Lung (tissue), 12 donors: ENCODE data around the gene ASPA. TPM values are rescaled to one million over a fixed set of nuclear protein-coding genes. Genes with fewer than 3 reads are reported as not detected.

ENCODE experiments used
- ATAC-seq: fragments of 200-7000 bp; cut with Tn5 transposase; one replicate; pipeline ENCODE4 v1.9.1; 2020; ENCODE audit warnings: moderate number of reproducible peaks; ENCODE audit not compliant: insufficient read depth, low FRiP score
- DNase-seq, 3 donors: peaks; one replicate each; pipeline ENCODE4 v3.0.0-alpha.2; 2013 to 2017
- H3K27ac ChIP-seq, 2 donors: one replicate each; pipeline ENCODE4 v1.5.1; 2013; ENCODE audit warnings: mild to moderate bottlenecking in 2 of 2, moderate library complexity in 2 of 2, control low read depth in 1 of 2, inconsistent platforms in 1 of 2, low read depth in 1 of 2, low read length in 1 of 2
- H3K27me3 ChIP-seq, 3 donors: one replicate each; pipeline ENCODE4 v1.5.1; 2013; ENCODE audit warnings: low read length in 2 of 3; ENCODE audit not compliant: control insufficient read depth in 3 of 3, insufficient read depth in 3 of 3
- H3K36me3 ChIP-seq, 4 donors: one replicate each; pipeline ENCODE4 v1.5.1; 2013; ENCODE audit warnings: low read length in 4 of 4, mild to moderate bottlenecking in 1 of 4, moderate library complexity in 1 of 4; ENCODE audit not compliant: control insufficient read depth in 4 of 4, insufficient read depth in 4 of 4
- H3K4me1 ChIP-seq, 5 donors: one replicate each; pipeline ENCODE4 v1.5.1; 2013; ENCODE audit warnings: low read length in 5 of 5, mild to moderate bottlenecking in 2 of 5, moderate library complexity in 1 of 5; ENCODE audit not compliant: control insufficient read depth in 5 of 5, insufficient read depth in 5 of 5
- H3K4me3 ChIP-seq: one replicate; pipeline ENCODE4 v1.5.1; 2013; ENCODE audit warnings: mild to moderate bottlenecking, control low read depth, moderate library complexity
- H3K9ac ChIP-seq, 2 donors: one replicate each; pipeline ENCODE4 v1.5.1; 2013; ENCODE audit warnings: low read length in 2 of 2, control low read depth in 1 of 2; ENCODE audit not compliant: insufficient read depth in 1 of 2
- H3K9me3 ChIP-seq, 4 donors: one replicate each; pipeline ENCODE4 v1.5.1; 2013; ENCODE audit warnings: low read length in 3 of 4, mild to moderate bottlenecking in 1 of 4, moderate library complexity in 1 of 4; ENCODE audit not compliant: control insufficient read depth in 4 of 4, insufficient read depth in 3 of 4
- WGBS, 2 donors: extraction: QIAGEN DNeasy Blood & Tissue Kit; methylation state at CpG; one replicate each; pipeline ENCODE4 v1.1.7; 2013; 5-methylcytosine and 5-hydroxymethylcytosine counted together
- polyA plus RNA-seq, 2 donors: library from polyadenylated mRNA; stranded (reverse); fragments of 200-250 nt; gene quantifications; one replicate each; pipeline ENCODE4 v1.2.1, GENCODE V29; 2013
- total RNA-seq, 2 donors: library from RNA; depleted of rRNA in 1 of 2; stranded (reverse); fragments of >200 nt in 1 of 2; gene quantifications; one replicate each; pipeline ENCODE4 v1.2.1, GENCODE V29; 2014 to 2021
- TF ChIP-seq, protein P1 (sequence below): IDR thresholded peaks from 2 replicates; pipeline ENCODE4 v1.5.1; 2012; ENCODE audit warnings: mild to moderate bottlenecking; ENCODE audit errors: control extremely low read depth, extremely low read depth
- donor health status: control.
- donor health status: control.
- donor health status: Bipolar disorder and iron deficiency.
- donor health status: healthy.
- donor health status: DM: yes; HTN: yes; CAD: no.

ASPA gene
- total and polyA plus RNA-seq, 4 donors = 0.31 to 17.5 (median 1.8) TPM

GRCh38 chr17:3485481-3486068 is 9.8 kb downstream of the ASPA start:
- peaks cover 0 to 42% (median 8%) of the 10 kb centered on the region in 4 donors for H3K36me3 ChIP-seq
- ATAC-seq = no peak
- H3K4me3 ChIP-seq = no peak overlapping the region
- peaks cover 0 to 2% (median 0%) of the 10 kb centered on the region in 3 donors for H3K27me3 ChIP-seq
- DNase-seq = no peak
- WGBS, 2 donors = 79 to 82% methylated on average over 7 to 8 of the region's 8 CpGs
- H3K9ac ChIP-seq = no peak overlapping the region
- TF ChIP-seq, protein P1, sequence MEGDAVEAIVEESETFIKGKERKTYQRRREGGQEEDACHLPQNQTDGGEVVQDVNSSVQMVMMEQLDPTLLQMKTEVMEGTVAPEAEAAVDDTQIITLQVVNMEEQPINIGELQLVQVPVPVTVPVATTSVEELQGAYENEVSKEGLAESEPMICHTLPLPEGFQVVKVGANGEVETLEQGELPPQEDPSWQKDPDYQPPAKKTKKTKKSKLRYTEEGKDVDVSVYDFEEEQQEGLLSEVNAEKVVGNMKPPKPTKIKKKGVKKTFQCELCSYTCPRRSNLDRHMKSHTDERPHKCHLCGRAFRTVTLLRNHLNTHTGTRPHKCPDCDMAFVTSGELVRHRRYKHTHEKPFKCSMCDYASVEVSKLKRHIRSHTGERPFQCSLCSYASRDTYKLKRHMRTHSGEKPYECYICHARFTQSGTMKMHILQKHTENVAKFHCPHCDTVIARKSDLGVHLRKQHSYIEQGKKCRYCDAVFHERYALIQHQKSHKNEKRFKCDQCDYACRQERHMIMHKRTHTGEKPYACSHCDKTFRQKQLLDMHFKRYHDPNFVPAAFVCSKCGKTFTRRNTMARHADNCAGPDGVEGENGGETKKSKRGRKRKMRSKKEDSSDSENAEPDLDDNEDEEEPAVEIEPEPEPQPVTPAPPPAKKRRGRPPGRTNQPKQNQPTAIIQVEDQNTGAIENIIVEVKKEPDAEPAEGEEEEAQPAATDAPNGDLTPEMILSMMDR = no peak
- no peaks in the 10 kb centered on the region for H3K9me3 ChIP-seq
- no peak overlapping the region for H3K27ac ChIP-seq
- H3K4me1 ChIP-seq = peaks cover 0 to 8% (median 0%) of the 10 kb centered on the region in 5 donors

DNA sequence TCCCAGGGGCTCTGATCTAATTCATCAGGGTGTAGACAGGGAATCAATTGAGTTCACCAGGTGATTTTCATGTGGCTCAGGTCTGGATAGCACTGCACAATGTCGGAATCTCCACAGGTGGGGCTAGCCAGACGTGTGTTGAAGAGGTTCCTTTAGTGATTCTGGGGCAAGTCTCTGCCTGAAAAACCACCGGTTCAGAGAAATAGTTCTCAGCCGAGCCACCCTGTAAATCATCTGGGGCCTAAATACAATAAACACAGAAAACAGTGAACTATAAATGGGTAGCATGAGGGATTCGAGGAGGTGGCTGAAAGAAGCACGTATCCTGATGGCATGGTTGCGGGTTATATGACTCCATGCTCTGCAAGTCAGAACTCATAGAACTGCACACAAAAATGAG is 21.3 kb downstream of the ASPA start:
- TF ChIP-seq, protein P1 = no peak
- no peak overlapping the region for H3K27ac ChIP-seq
- H3K9ac ChIP-seq = no peak overlapping the region
- no peak overlapping the region for H3K4me3 ChIP-seq
- DNase-seq (no peak), ATAC-seq (no peak)
- H3K36me3 ChIP-seq = peaks cover 0 to 16% (median 4%) of the 10 kb centered on the region in 4 donors
- WGBS, 2 donors = 80 to 88% methylated on average over 7 of the region's 7 CpGs
- no peaks in the 10 kb centered on the region for H3K27me3 ChIP-seq
- peaks cover 0 to 3% (median 0%) of the 10 kb centered on the region in 4 donors for H3K9me3 ChIP-seq
- H3K4me1 ChIP-seq = peaks cover 0 to 8% (median under 1%) of the 10 kb centered on the region in 5 donors

- DNase-seq (peak in 2 of 3 donors; percentile 51 to 56), ATAC-seq (no peak)
- Histone ChIP-seq H3K27ac (no peak overlapping the region), H3K27me3 (no peaks in the 10 kb centered on the region), H3K4me3 (no peak overlapping the region), H3K9ac (no peak overlapping the region), H3K4me1 (peaks cover 0 to 15% (median 6%) of the 10 kb centered on the region in 5 donors), H3K9me3 (no peaks in the 10 kb centered on the region), H3K36me3 (peaks cover 0 to 3% (median 1%) of the 10 kb centered on the region in 4 donors)
- TF ChIP-seq, protein P1 = no peak
- WGBS, 2 donors = 71 to 82% methylated on average over 5 of the region's 5 CpGs
These were observed 25.5 kb downstream of the ASPA start for GRCh38 chr17:3501344-3501743.

DNA sequence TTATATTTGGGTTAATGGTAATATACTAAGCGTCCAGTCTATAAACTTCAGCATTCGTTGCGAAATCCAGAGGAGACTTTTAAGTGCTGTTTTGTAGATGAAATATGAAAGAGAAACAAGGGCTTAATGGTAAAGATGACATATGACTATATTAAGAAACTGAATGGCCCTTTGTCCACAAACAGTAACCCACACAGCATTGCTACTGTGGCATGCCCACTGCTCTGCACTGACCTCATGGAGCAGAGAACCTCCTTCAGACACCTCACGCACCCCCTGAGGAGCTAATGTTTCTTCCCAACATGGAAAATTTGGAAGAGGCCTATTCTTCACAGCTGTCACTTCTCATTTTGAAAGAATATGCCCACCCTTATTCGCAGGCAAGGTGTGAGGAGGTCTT is 26.7 kb downstream of the ASPA start:
- Histone ChIP-seq H3K4me3 (no peak overlapping the region), H3K9me3 (no peaks in the 10 kb centered on the region), H3K4me1 (peaks cover 0 to 15% (median 6%) of the 10 kb centered on the region in 5 donors), H3K9ac (peak overlapping the region in 1 of 2 donors; percentile 49), H3K27me3 (no peaks in the 10 kb centered on the region), H3K36me3 (peaks cover 0 to 3% (median 1%) of the 10 kb centered on the region in 4 donors), H3K27ac (no peak overlapping the region)
- ATAC-seq = no peak
- peak in 1 of 3 donors; percentile 63 for DNase-seq
- 69 to 74% methylated on average over 5 of the region's 5 CpGs for WGBS, 2 donors
- TF ChIP-seq, protein P1 = no peak
